HG03175 (cell line): ENCODE measurements around the gene CDKAL1.
A peak's percentile ranks its signal among the peaks of the same experiment; 100 is the strongest.
"Not testable (repeated sequence)": the region's sequence is repeated elsewhere in the genome, so short reads cannot be mapped to it uniquely, and the experiment has no call there.

ENCODE experiments used
- ATAC-seq: cut with Tn5 transposase; IDR thresholded peaks from one replicate; pipeline ENCODE4 v1.9.1; 2021; ENCODE audit warnings: mild to moderate bottlenecking, moderate library complexity; ENCODE audit not compliant: unreplicated experiment

Gene CDKAL1

GRCh38 chr6:21219856-21220255, 685.6 kb downstream of the CDKAL1 start:
- ATAC-seq: no peak

DNA sequence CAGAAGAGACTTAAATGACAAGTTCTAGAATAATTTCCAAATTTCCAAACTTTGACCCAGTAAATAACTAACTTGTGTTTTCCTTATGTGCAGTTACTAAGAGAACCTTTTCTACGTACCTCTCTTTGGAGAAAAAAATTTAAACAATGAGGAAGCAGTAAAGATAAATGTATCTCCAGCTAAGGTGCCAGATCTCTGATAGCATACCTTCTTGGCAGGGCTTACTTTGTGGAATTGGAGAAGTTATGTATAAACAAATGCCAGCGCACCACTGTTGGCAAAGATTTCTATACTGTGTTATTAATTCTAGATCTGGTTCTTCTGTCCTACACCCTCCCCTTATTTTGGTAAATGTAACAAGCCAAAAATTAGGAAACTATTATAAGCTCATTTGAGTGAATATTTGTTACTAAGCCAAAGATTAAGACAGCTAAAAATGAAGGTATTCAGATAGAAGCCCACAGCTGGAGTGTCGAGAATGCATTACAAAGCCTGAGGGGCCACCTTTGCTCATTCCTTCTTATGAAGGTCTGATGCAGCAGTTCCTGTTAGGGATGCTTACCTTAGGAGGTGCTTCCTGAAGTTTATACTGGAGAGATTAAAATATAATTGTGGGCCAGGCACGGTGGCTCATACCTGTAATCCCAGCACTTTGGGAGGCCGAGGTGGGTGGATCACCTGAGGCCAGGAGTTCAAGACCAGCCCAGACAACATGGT, 686.2 kb downstream of the CDKAL1 start:
- no peak for ATAC-seq

- no peak for ATAC-seq
These were observed 688.4 kb downstream of the CDKAL1 start for GRCh38 chr6:21222656-21223055.

DNA sequence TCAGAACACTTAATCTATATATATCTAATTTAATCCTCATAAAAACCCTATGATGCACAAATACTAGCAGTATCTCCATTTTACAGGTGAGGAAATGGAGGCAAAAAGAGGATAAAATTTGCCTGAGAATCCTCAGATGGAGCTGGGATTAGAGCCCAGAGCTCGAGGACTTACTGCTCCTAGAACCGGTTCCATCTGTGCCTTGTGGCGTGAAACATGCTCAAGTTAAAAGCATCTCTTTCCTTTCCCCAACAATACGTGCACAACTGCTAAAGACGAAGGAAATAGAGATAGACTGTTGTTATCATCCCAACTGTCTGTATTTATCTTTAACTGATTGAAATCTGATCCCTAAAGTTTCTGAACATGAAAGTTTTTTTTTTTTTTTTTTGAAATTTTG, 691.7 kb downstream of the CDKAL1 start:
- ATAC-seq: no peak

DNA sequence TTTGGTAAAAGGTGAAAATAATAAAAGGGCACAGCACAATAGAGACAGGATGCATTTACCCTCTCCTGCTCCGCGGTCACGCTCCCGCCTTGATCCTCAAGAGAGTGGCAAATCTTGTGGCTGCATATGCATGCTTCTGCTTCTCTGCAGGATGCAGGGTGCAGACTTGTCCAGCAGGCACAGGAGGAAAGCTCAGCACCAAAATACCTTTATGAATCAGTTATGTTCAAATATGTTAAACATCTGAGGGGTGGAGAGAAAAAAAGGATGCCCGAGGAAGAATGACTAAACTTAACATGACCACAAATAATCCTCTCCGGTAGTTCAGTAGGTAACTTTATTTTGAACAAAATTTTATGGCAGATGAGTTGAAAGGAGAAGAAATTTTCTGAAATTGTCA, 693.2 kb downstream of the CDKAL1 start:
- no peak for ATAC-seq

GRCh38 chr6:21228411-21228810, 694.2 kb downstream of the CDKAL1 start:
- ATAC-seq: no peak

DNA sequence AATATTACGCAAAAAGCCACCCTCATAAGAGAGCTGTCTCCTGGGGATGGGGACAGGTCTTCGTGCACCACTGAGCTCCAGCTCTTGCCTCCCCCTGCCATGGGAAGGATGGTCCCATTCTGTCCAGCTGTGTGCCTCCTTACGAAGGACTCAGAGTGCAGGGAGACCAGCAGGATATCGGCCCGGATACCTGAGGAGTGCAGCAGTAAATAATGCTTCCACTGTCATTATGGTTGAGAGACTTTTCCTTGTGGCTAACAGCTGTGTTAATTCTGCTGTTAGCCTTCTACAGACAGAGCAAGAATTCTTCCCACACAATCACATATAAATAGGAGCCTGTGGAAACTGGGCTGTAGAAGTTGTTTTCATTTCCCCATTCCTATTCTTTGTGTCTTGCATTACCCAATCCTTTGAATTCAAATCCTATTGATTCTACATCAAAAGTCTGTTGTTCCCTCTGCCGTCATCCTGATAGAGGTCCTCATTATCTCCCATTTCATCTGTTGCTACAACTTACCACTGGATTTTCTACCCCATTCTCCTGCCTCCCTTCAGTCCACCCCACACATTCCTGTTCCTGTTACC, 694.7 kb downstream of the CDKAL1 start:
- no peak for ATAC-seq

GRCh38 chr6:21230536-21230935, 696.3 kb downstream of the CDKAL1 start:
- no peak for ATAC-seq

DNA sequence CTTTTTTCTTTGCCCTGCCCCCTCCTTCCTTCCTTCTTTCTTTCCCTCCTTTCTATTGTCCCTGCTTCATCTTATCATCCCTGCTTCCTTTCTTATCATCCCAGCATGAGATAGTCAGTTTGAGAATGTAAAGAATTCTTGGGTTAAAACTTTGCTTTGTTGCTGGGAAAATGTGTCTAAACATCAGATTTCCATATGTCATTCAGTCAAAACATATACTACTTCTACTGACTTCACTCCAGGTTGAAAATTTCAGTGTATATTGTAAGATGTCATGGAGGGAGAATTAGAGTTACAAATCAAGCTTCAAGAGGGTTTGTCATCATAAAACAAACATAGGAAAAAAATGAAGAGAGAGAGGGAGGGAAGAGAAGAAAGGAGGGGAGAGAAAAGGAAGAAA, 700.9 kb downstream of the CDKAL1 start:
- ATAC-seq: no peak

DNA sequence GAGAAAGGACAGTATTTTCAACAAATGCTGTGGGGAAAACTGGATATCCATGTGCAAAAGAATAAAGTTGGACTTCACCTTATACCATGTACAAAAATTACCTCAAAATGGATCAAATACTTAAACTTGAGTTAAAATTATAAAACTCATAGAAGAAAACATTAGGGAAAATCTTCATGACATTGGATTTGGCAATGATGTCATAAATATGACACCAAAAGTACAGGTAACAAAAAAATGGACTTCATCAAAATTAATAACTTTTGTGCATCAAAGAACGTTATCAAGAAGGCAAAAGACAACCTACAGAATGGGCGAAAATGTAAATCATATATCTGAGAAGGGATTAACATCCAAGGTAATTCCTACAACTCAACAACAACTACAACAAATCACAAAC, 704.0 kb downstream of the CDKAL1 start:
- no peak for ATAC-seq

- no peak for ATAC-seq
These were observed 706.5 kb downstream of the CDKAL1 start for GRCh38 chr6:21240709-21241108.

- peak; percentile 52 for ATAC-seq
These were observed 707.2 kb downstream of the CDKAL1 start for GRCh38 chr6:21241231-21242130.

GRCh38 chr6:21244897-21245470, 710.7 kb downstream of the CDKAL1 start:
- no peak for ATAC-seq

DNA sequence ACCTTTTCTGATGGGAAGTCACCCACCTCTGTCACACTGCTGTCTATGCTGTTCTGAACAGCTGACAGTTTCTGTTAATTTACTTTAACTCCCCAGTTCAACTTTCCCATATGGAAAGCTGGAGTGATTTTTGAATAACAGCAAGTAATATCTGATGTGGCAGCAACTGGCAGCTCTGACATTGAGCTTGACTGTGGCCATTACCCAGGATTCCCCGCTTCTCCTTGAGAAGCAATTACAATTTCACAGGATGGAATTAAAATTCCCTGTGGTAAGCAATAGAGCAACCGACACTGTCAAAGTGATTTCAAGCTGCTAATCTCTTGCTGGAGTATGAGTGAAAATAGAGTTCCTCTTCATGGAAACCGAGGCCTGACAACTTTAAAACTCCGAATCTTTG, 711.2 kb downstream of the CDKAL1 start:
- ATAC-seq: no peak

- no peak for ATAC-seq
These were observed 711.8 kb downstream of the CDKAL1 start for GRCh38 chr6:21246075-21246474.

- not testable (repeated sequence) for ATAC-seq
These were observed 720.2 kb downstream of the CDKAL1 start for GRCh38 chr6:21254460-21254859.

DNA sequence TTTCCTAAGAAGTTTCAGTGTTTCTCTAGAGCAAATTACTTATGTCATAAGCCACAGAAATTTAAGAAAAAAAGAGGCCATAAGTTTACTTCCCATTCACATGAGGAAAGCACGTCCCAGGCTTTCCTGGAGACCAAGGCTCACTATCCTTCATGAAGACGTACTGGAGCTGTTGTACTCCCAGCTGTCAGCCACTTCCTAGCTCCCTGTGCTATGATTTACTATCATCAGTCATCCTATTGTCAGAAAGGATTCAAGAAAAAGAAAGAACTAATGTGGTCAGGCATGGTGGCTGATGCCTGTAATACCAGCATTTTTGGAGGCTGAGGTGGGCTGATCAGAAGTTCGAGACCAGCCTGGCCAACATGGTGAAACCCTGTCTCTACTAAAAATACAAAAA, 721.9 kb downstream of the CDKAL1 start:
- ATAC-seq: no peak

DNA sequence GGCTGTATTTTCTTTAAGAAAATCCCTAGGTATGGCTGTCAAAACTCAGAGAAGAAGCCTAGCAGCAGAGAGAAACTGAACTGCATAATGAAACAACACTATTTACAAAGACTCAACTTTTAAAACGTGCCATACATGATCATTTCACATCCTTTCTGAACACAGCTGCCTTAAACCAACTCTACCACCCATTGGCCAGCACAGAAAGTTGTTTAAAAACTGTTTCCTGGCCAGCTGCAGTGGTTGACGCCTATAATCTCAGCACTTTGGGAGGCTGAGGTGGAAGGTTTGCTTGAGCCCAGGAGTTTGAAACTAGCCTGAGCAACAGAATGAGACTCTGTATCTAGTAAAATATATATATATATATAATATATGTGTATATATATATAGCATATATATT, 722.9 kb downstream of the CDKAL1 start:
- ATAC-seq: no peak

DNA sequence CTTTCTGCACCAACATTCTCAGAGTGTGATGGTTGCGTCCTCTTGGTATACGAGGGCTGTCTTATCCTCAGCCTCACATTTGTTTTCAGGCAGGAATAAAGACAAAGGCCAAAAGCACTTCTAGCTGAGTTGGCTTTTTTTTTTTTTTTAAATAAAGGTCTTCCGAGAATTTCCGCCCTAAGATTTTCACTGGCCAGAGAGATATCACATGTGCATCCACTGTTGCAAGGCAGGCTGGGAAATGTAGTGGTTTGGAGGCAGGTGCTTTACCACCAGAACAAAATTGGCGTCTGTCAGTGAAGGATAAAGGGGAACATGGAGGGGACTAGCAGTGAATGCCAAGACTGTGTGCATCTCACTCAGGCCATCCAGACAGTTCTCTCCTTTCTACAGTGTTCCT, 724.4 kb downstream of the CDKAL1 start:
- ATAC-seq: no peak

DNA sequence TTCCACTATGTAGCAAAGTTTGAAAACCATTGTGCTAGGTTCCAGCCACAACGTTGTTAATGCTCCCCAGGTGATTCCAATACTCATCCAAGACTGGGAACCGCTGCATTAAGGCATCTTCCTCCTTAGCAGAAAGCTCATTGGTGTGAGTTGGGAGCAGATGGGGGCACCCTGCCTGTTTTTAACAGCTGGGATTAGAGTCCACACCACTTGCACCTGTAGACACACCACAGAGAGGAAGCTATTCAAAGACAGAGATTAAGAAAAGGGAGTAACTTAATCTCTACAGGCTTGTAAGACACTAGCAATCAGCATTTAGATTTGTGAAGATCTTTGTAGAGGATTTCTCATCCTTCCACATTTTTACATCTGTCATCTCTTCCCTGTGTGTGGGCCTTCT, 725.4 kb downstream of the CDKAL1 start:
- no peak for ATAC-seq

DNA sequence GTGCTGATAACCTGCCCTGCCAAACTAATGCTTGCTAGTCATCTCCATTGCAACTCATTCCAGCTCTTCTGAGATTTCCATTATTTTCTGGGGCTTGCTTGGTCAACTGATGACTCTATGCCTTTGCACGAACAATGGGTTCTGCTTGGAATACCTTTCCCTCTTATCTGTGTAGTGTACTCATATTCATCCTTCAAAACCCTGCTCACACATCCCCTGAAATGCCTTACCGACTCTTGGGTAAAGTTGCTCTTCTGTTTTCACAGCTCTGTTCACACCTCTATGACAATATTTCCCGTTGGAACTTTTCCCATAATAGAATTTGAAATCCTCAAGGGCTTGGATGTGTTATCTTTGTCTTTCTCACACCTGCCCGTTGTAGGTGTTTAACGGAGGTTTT, 728.2 kb downstream of the CDKAL1 start:
- no peak for ATAC-seq
